Peyer's patch (tissue), 4 donors: ENCODE measurements around the gene TMEM94.

ENCODE experiments used
- POLR2A ChIP-seq, 2 donors: fragments of 450-650 bp; IDR thresholded peaks; one replicate each; pipeline ENCODE4 v1.5.1; 2017; ENCODE audit warnings: antibody characterized with exemption in 2 of 2, mild to moderate bottlenecking in 2 of 2, moderate library complexity in 2 of 2
- TF ChIP-seq, protein P1 (sequence below), 6 experiments: fragments of 450-650 bp in 4 of 6; fragments of 200-600 bp in 2 of 6; sonication (generic) in 1 of 6; IDR thresholded peaks; one replicate each; pipeline ENCODE4 v1.5.1; 2017 to 2019; ENCODE audit warnings: antibody characterized with exemption in 6 of 6, mild to moderate bottlenecking in 3 of 6, moderate library complexity in 1 of 6

DNA sequence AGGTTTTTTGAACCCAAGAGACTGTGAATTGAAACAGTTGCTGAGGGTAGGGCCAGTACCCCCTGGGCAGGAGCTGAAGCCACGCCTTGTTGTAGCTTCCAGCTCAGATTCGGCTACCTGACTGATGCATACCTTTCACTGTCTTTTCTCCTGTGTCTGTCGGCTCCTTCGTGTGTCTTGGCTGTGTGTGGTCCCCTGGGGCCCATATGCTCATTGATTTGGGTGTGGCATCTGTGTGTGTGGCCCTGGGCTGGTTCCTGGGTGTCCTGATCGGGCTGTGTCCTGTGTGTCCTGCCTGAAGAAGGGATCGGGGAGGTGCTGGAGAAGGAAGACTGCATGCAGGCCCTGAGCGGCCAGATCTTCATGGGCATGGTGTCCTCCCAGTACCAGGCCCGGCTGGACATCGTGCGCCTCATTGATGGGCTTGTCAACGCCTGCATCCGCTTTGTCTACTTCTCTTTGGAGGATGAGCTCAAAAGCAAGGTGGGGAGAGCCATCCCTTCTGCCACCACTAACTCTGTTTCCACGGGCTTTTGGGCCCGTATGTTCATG is 38.0 kb downstream of the TMEM94 start:
- TF ChIP-seq, protein P1, sequence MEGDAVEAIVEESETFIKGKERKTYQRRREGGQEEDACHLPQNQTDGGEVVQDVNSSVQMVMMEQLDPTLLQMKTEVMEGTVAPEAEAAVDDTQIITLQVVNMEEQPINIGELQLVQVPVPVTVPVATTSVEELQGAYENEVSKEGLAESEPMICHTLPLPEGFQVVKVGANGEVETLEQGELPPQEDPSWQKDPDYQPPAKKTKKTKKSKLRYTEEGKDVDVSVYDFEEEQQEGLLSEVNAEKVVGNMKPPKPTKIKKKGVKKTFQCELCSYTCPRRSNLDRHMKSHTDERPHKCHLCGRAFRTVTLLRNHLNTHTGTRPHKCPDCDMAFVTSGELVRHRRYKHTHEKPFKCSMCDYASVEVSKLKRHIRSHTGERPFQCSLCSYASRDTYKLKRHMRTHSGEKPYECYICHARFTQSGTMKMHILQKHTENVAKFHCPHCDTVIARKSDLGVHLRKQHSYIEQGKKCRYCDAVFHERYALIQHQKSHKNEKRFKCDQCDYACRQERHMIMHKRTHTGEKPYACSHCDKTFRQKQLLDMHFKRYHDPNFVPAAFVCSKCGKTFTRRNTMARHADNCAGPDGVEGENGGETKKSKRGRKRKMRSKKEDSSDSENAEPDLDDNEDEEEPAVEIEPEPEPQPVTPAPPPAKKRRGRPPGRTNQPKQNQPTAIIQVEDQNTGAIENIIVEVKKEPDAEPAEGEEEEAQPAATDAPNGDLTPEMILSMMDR (IDR thresholded peaks at IDR 0.05), result no peak
- TF ChIP-seq POLR2A (IDR thresholded peaks at IDR 0.05), result no peak
